GM12872 (cell line): Measurements from ENCODE around the gene SDK2.

Source experiments
- CTCF ChIP-seq: IDR thresholded peaks from 3 replicates; pipeline ENCODE4 v1.5.1; 2011; ENCODE audit warnings: low read depth, mild to moderate bottlenecking, low read length, moderate library complexity; ENCODE audit not compliant: insufficient read depth

The SDK2 gene

GRCh38 chr17:73362697-73363096 lies 281.5 kb downstream of the SDK2 start:
- TF ChIP-seq CTCF, result no peak

- TF ChIP-seq CTCF, result no peak
Observed at GRCh38 chr17:73360961-73361761, 283.1 kb downstream of the SDK2 start.

GRCh38 chr17:73359987-73360410 lies 284.2 kb downstream of the SDK2 start:
- TF ChIP-seq CTCF, result no peak

- TF ChIP-seq CTCF, result no peak
Observed at GRCh38 chr17:73359352-73359751, 284.9 kb downstream of the SDK2 start.

GRCh38 chr17:73358668-73359067 lies 285.6 kb downstream of the SDK2 start:
- TF ChIP-seq CTCF, result no peak

GRCh38 chr17:73357981-73358380 lies 286.3 kb downstream of the SDK2 start:
- TF ChIP-seq CTCF, result no peak

- no peak for TF ChIP-seq CTCF
Observed at GRCh38 chr17:73357318-73357717, 286.9 kb downstream of the SDK2 start.
